Endothelial cell of umbilical vein (primary cell): ENCODE results near the gene TMEM167B. TPM values are rescaled to one million over a fixed set of nuclear protein-coding genes. Genes with fewer than 3 reads are reported as not detected.

ENCODE experiments used
- BruUV-seq: library from RNA; stranded (reverse); fragments of 400-500 nt; replicated peaks from 2 replicates; lab custom pipeline; 2021; lab: Mats Ljungman, UMichigan
- CTCF ChIA-PET: fragments of 300-600, 350-600 bp; sonication (Branson Sonifier 250); formaldehyde crosslinking; loops from one replicate; lab custom pipeline; 2021; ENCODE audit warnings: antibody characterized with exemption, inconsistent platforms; lab: Charles Lee
- POLR2A ChIA-PET: fragments of 300-600, 350-600 bp; sonication (Branson Sonifier 250); formaldehyde crosslinking; loops from one replicate; lab custom pipeline; 2021; ENCODE audit warnings: antibody characterized with exemption, inconsistent platforms; lab: Charles Lee
- DNase-seq: peaks from one replicate; pipeline ENCODE4 v3.0.0-alpha.2; 2011; ENCODE audit warnings: low read depth, low spot score
- FAIRE-seq: peaks from 2 replicates; lab custom pipeline; 2011; peaks lifted over from hg19 to GRCh38; lab: Jason Lieb, UNC
- H2AFZ ChIP-seq: 2 replicates; pipeline ENCODE4 v1.6.0; 2012; ENCODE audit warnings: low read depth, low read length, control low read depth, inconsistent platforms
- H3K27ac ChIP-seq: 2 replicates; pipeline ENCODE4 v1.5.1; 2011; ENCODE audit warnings: low read depth, mild to moderate bottlenecking, control low read depth, low read length, moderate library complexity; ENCODE audit not compliant: insufficient read depth
- H3K27me3 ChIP-seq, 2 experiments: 2 replicates each; pipeline versions ENCODE4 v1.6.0 to v1.6.1; 2011; ENCODE audit warnings: low read length in 2 of 2, mixed read lengths in 1 of 2; ENCODE audit not compliant: control insufficient read depth in 2 of 2, insufficient read depth in 2 of 2
- H3K36me3 ChIP-seq, 2 experiments: 2 replicates in 1 of 2; 3 replicates in 1 of 2; pipeline ENCODE4 v1.5.1; 2011; ENCODE audit warnings: low read length in 2 of 2, mild to moderate bottlenecking in 1 of 2, moderate library complexity in 1 of 2; ENCODE audit not compliant: control insufficient read depth in 2 of 2, insufficient read depth in 2 of 2; ENCODE audit errors: extremely low read depth in 1 of 2
- H3K4me1 ChIP-seq: 3 replicates; pipeline ENCODE4 v1.5.1; 2011; ENCODE audit warnings: mild to moderate bottlenecking, low read length; ENCODE audit not compliant: control insufficient read depth, insufficient read depth; ENCODE audit errors: extremely low read depth
- H3K4me2 ChIP-seq: 2 replicates; pipeline ENCODE4 v1.6.1; 2011; ENCODE audit warnings: low read length, control low read depth, mixed read lengths; ENCODE audit not compliant: insufficient read depth
- H3K4me3 ChIP-seq, 3 experiments: fragments of 200-600 bp in 1 of 3; sonication (generic), shearing (Covaris generic) in 1 of 3; replicated peaks in 1 of 3; 2 replicates each; pipeline ENCODE4 v1.5.1; 2011 to 2016; ENCODE audit warnings: control low read depth in 3 of 3, low read length in 3 of 3, mild to moderate bottlenecking in 2 of 3, inconsistent platforms in 1 of 3, low read depth in 1 of 3, moderate library complexity in 1 of 3; ENCODE audit not compliant: insufficient read depth in 1 of 3
- H3K79me2 ChIP-seq: 2 replicates; pipeline ENCODE4 v1.6.0; 2012; ENCODE audit warnings: low read length, inconsistent platforms; ENCODE audit not compliant: control insufficient read depth, insufficient read depth
- H3K9ac ChIP-seq: replicated peaks from 2 replicates; pipeline ENCODE3; 2011; ENCODE audit warnings: low read length, control low read depth; ENCODE audit not compliant: insufficient read depth; ENCODE audit errors: extremely low read depth
- H3K9me1 ChIP-seq: replicated peaks from 3 replicates; pipeline ENCODE4 v1.6.0; 2011; ENCODE audit warnings: mild to moderate bottlenecking, low read length; ENCODE audit not compliant: control insufficient read depth, insufficient read depth; ENCODE audit errors: extremely low read depth
- H3K9me3 ChIP-seq: replicated peaks from 2 replicates; pipeline ENCODE4 v1.5.1; 2012; ENCODE audit warnings: low read length, inconsistent platforms; ENCODE audit not compliant: control insufficient read depth, insufficient read depth
- H4K20me1 ChIP-seq: replicated peaks from 2 replicates; pipeline ENCODE3; 2011; ENCODE audit warnings: mild to moderate bottlenecking, low read length; ENCODE audit not compliant: control insufficient read depth, insufficient read depth; ENCODE audit errors: extremely low read depth
- CTCF ChIP-seq, 2 donors: IDR thresholded peaks; 1 replicate in 1 of 2; 2 replicates in 1 of 2; pipeline ENCODE4 v1.5.1; 2011; ENCODE audit warnings: low read length in 2 of 2, mild to moderate bottlenecking in 2 of 2, moderate library complexity in 2 of 2, control low read depth in 1 of 2, inconsistent platforms in 1 of 2, low read depth in 1 of 2; ENCODE audit not compliant: insufficient read depth in 1 of 2; ENCODE audit errors: extremely low read depth in 1 of 2
- EZH2 ChIP-seq: IDR thresholded peaks from 2 replicates; pipeline ENCODE4 v1.6.1; 2012; ENCODE audit warnings: borderline replicate concordance, low read depth, mild to moderate bottlenecking, moderate library complexity, low read length, inconsistent platforms; ENCODE audit not compliant: severe bottlenecking
- GATA2 ChIP-seq: IDR thresholded peaks from 2 replicates; pipeline ENCODE4 v1.7.0; 2011; ENCODE audit warnings: low read depth, mild to moderate bottlenecking, moderate library complexity, mixed read lengths, low read length; ENCODE audit not compliant: insufficient read length, insufficient read depth
- JUN ChIP-seq: IDR thresholded peaks from 2 replicates; pipeline ENCODE4 v1.6.1; 2011; ENCODE audit warnings: borderline replicate concordance, low read depth; ENCODE audit not compliant: insufficient read length, insufficient read depth
- MAX ChIP-seq: IDR thresholded peaks from 2 replicates; pipeline ENCODE4 v1.6.1; 2011; ENCODE audit not compliant: insufficient read depth, insufficient read length
- MYC ChIP-seq: IDR thresholded peaks from one replicate; pipeline ENCODE4 v1.6.1; 2011; ENCODE audit warnings: mild to moderate bottlenecking, low read depth, low read length
- POLR2AphosphoS5 ChIP-seq: IDR thresholded peaks from 2 replicates; pipeline ENCODE4 v1.6.1; 2012; ENCODE audit warnings: low read depth, mild to moderate bottlenecking, control low read depth, low read length, moderate library complexity; ENCODE audit not compliant: insufficient read depth
- dilution Hi-C: fragments of 300-500 bp; cut with MboI; formaldehyde crosslinking; loops from one replicate; pipeline ENCODE4 v1.15.0; 2019; ENCODE audit warnings: low sequenced_read_pairs; ENCODE audit not compliant: extremely low pct_ligation_motif_present
- intact Hi-C: fragments of 100-400 bp; cut with micrococcal nuclease; formaldehyde crosslinking; loops from one replicate; pipeline ENCODE4 v1.10.0; 2022
- polyA plus RNA-seq, 4 experiments: library from polyadenylated mRNA; depleted of rRNA in 3 of 4; stranded (reverse) in 3 of 4; unstranded in 1 of 4; fragments of >200 nt; gene quantifications; 2 replicates each; pipeline versions ENCODE4 v1.2.1 to v1.2.3, GENCODE V29; 2011 to 2012; ENCODE audit warnings: missing spikeins in 1 of 4
- total RNA-seq: library from RNA; stranded (reverse); gene quantifications from 2 replicates; pipeline ENCODE4 v1.2.3, GENCODE V29; 2021

TMEM167B gene
- total and polyA plus RNA-seq, 2 donors (not counting 3 experiments of a cell fraction or from before 2014, with no cell fraction given): 6.7 to 21.1 TPM

GRCh38 chr1:109113590-109114341 is 23.2 kb downstream of the TMEM167B start, which contains the start of gene ELAPOR1:
Gene ELAPOR1 (plus strand): TSS chr1:109114115. CDS start chr1:109114184, 69 bp downstream.
- Histone ChIP-seq H3K9me3 (no peaks in the 10 kb centered on the region), H3K27ac (no peak within 1 kb of the TSS), H3K4me2 (peak within 1 kb of the TSS; percentile 39), H3K4me3 (peak within 1 kb of the TSS in 1 of 3 experiments; percentile 3), H3K9ac (no peak within 1 kb of the TSS), H3K36me3 (no peaks in the 10 kb centered on the region), H3K4me1 (peaks cover 7% of the 10 kb centered on the region), H3K79me2 (no peaks in the 10 kb centered on the region), H4K20me1 (no peaks in the 10 kb centered on the region), H3K9me1 (no peaks in the 10 kb centered on the region), H3K27me3 (peaks cover 41 to 63% of the 10 kb centered on the region in 2 experiments), H2AFZ (peak within 1 kb of the TSS; percentile 52)
- TF ChIP-seq MAX (no peak), JUN (no peak), EZH2 (peak; percentile 94), GATA2 (no peak)
- FAIRE-seq: no peak
- DNase-seq: no peak
- no TSS peak for BruUV-seq
- ChIA-PET POLR2A (no interaction called here), CTCF (interaction anchor here (1.1 to 5.2 kb wide), 6 partner anchors 10 to 72 kb away, joined by 3 to 64 read pairs (median 12); partner anchors contain the start of genes TMEM167B and WDR47)
- dilution Hi-C loops: no loop called here
- intact Hi-C loops: loop anchor here (2.0 to 5.0 kb wide), 5 partner anchors 19 to 285 kb away; partner anchors contain the start of genes CLCC1 and WDR47

- TF ChIP-seq CTCF (IDR thresholded peaks at IDR 0.05; ENCODE audit: extremely low read depth in 1 of 2, insufficient read depth in 1 of 2, low read depth in 1 of 2, low read length in 2 of 2): no peak
- no peak for TF ChIP-seq MAX
- TF ChIP-seq EZH2: no peak
- no peak for TF ChIP-seq POLR2AphosphoS5
- TF ChIP-seq JUN: no peak
- TF ChIP-seq MYC: no peak
- TF ChIP-seq GATA2: no peak
- Histone ChIP-seq H3K4me1 (peaks cover 7% of the 10 kb centered on the region), H3K4me3 (no peak overlapping the region), H3K27me3 (peaks cover 41 to 63% of the 10 kb centered on the region in 2 experiments), H3K9me3 (no peaks in the 10 kb centered on the region), H3K36me3 (no peaks in the 10 kb centered on the region), H2AFZ (no peak overlapping the region), H3K79me2 (no peaks in the 10 kb centered on the region), H3K4me2 (no peak overlapping the region), H3K9me1 (no peaks in the 10 kb centered on the region), H4K20me1 (no peaks in the 10 kb centered on the region), H3K9ac (no peak overlapping the region), H3K27ac (no peak overlapping the region)
- ChIA-PET POLR2A (no interaction called here), CTCF (interaction anchor here (1.1 kb wide), 1 partner anchor 14 kb away, joined by 4 read pairs; no protein-coding TSS in a partner anchor)
- DNase-seq (no peak), FAIRE-seq (no peak)
- BruUV-seq: no TSS peak
- intact Hi-C loops: loop anchor here (5.0 kb wide), 1 partner anchor 72 kb away; the partner anchor contains the start of gene WDR47
- dilution Hi-C loops: no loop called here
These were observed 23.7 kb downstream of the TMEM167B start for GRCh38 chr1:109114342-109114674.
